GM23248 (cell line): ENCODE data around the gene ISL2. TPM values are rescaled to one million over a fixed set of nuclear protein-coding genes. Genes with fewer than 3 reads are reported as not detected.

Experiments
- DNase-seq: peaks from one replicate; pipeline ENCODE4 v3.0.0-alpha.2; 2015
- H2AFZ ChIP-seq: fragments of 200-600 bp; sonication (generic); 2 replicates; pipeline ENCODE4 v1.6.1; 2016; ENCODE audit warnings: antibody characterized with exemption
- H3F3A ChIP-seq: fragments of 200-600 bp; sonication (generic); 2 replicates; pipeline ENCODE4 v1.6.1; 2016; ENCODE audit warnings: mild to moderate bottlenecking, antibody characterized with exemption, mixed run types; ENCODE audit not compliant: insufficient read depth
- H3K27ac ChIP-seq: fragments of 200-600 bp; sonication (generic); 2 replicates; pipeline ENCODE4 v1.5.1; 2016; ENCODE audit warnings: mild to moderate bottlenecking
- H3K27me3 ChIP-seq: fragments of 200-600 bp; sonication (generic); replicated peaks from 2 replicates; pipeline ENCODE4 v1.6.1; 2016; ENCODE audit warnings: mild to moderate bottlenecking; ENCODE audit not compliant: insufficient read depth
- H3K36me3 ChIP-seq: fragments of 200-600 bp; sonication (generic); 2 replicates; pipeline ENCODE4 v1.6.1; 2016; ENCODE audit warnings: low read depth, mild to moderate bottlenecking
- H3K4me1 ChIP-seq: fragments of 200-600 bp; sonication (generic); 2 replicates; pipeline ENCODE4 v1.6.1; 2016; ENCODE audit warnings: mild to moderate bottlenecking; ENCODE audit not compliant: insufficient read depth
- H3K4me2 ChIP-seq: fragments of 200-600 bp; sonication (generic); one replicate; pipeline ENCODE4 v1.6.1; 2016; ENCODE audit warnings: mild to moderate bottlenecking; ENCODE audit not compliant: unreplicated experiment
- H3K4me3 ChIP-seq: fragments of 200-600 bp; sonication (generic); 2 replicates; pipeline ENCODE4 v1.5.1; 2016; ENCODE audit warnings: mild to moderate bottlenecking
- H3K79me2 ChIP-seq: fragments of 200-600 bp; sonication (generic); 2 replicates; pipeline ENCODE4 v1.6.1; 2016; ENCODE audit warnings: mild to moderate bottlenecking; ENCODE audit not compliant: insufficient read depth
- H3K9ac ChIP-seq: fragments of 200-600 bp; sonication (generic); 2 replicates; pipeline ENCODE4 v1.6.1; 2016; ENCODE audit warnings: mild to moderate bottlenecking
- H3K9me2 ChIP-seq: fragments of 200-600 bp; sonication (generic); 2 replicates; pipeline ENCODE4 v1.6.1; 2016; ENCODE audit warnings: mixed run types, mild to moderate bottlenecking, moderate library complexity; ENCODE audit not compliant: insufficient read depth
- H3K9me3 ChIP-seq: fragments of 200-600 bp; sonication (generic); one replicate; pipeline ENCODE4 v1.6.1; 2017; ENCODE audit warnings: low read depth
- H4K20me1 ChIP-seq: fragments of 200-600 bp; sonication (generic); 2 replicates; pipeline ENCODE4 v1.6.0; 2016; ENCODE audit not compliant: insufficient read depth
- EZH2 ChIP-seq: fragments of 200-600 bp; sonication (generic); IDR thresholded peaks from 2 replicates; pipeline ENCODE4 v1.6.1; 2018; ENCODE audit warnings: antibody characterized with exemption, mild to moderate bottlenecking; ENCODE audit not compliant: insufficient read depth, poor library complexity, severe bottlenecking
- EZH2phosphoT487 ChIP-seq: fragments of 200-600 bp; sonication (generic); IDR thresholded peaks from 2 replicates; pipeline ENCODE4 v1.6.1; 2018; ENCODE audit warnings: antibody characterized with exemption, moderate library complexity, mild to moderate bottlenecking, low read depth; ENCODE audit not compliant: insufficient read depth
- WGBS, 2 experiments: methylation state at CpG; one replicate each; pipeline ENCODE4 v1.1.6; 2015 to 2017; ENCODE audit warnings: low lambda C conversion rate in 2 of 2, low coverage in 1 of 2; ENCODE audit errors: missing lambda C conversion rate in 2 of 2; 5-methylcytosine and 5-hydroxymethylcytosine counted together
- in situ Hi-C: fragments of 300-500 bp; cut with MboI; formaldehyde crosslinking; loops from 2 replicates; pipeline ENCODE4 v1.15.0; 2020
- polyA plus RNA-seq: library from polyadenylated mRNA; unstranded; fragments of >200 nt; fragmentation: Nextera tagmentation; extraction: Ambion mirVana; gene quantifications from 2 replicates; pipeline ENCODE4 v1.2.1, GENCODE V29; 2016
- total RNA-seq: library from RNA; depleted of rRNA; stranded (reverse); fragments of >200 nt; shearing (Covaris generic); gene quantifications from 2 replicates; pipeline ENCODE4 v1.2.3, GENCODE V29; 2014

The ISL2 gene
- total and polyA plus RNA-seq, 2 experiments from 2014 or later = 0.98 to 2.2 TPM

DNA sequence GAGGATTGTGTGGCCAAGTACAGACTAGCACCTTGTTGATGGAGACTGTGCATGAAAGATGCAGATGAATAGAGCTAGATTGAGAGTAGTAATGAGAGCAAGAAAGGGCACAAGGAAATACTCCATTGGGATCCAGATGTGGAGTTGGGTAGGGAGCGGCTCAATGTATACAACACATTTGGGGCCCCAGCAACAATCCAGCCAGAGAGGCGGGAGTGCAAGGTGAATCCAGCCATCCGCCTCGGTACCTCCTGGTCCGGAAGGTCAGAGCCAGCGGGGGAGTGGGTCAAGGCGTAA lies 9.0 kb downstream of the ISL2 start:
- in situ Hi-C loops = no loop called here
- Histone ChIP-seq H3K27ac (no peak overlapping the region), H4K20me1 (no peaks in the 10 kb centered on the region), H3K27me3 (peaks cover 58% of the 10 kb centered on the region), H2AFZ (no peak overlapping the region), H3F3A (peaks cover 7% of the 10 kb centered on the region; the same call in 1 of the 2 replicates), H3K9me3 (no peaks in the 10 kb centered on the region), H3K4me1 (no peaks in the 10 kb centered on the region), H3K9ac (no peak overlapping the region), H3K36me3 (no peaks in the 10 kb centered on the region), H3K79me2 (no peaks in the 10 kb centered on the region), H3K4me3 (no peak overlapping the region; the same call in 1 of the 2 replicates), H3K4me2 (no peak overlapping the region), H3K9me2 (no peaks in the 10 kb centered on the region)
- 48 to 57% methylated on average over 7 of the region's 7 CpGs for WGBS, 2 experiments
- TF ChIP-seq EZH2 = no peak
- 0 out of 2 replicates have a peak, but pooled peaks have one; percentile 4 for TF ChIP-seq EZH2phosphoT487
- DNase-seq = no peak

GRCh38 chr15:76345880-76346668 lies 9.5 kb downstream of the ISL2 start:
- in situ Hi-C loops = no loop called here
- WGBS, 2 experiments = 9 to 10% methylated on average over 58 to 64 of the region's 65 CpGs
- no peaks in the 10 kb centered on the region for H4K20me1 ChIP-seq
- H3K4me2 ChIP-seq = peak overlapping the region; percentile 65
- H3K27me3 ChIP-seq = peaks cover 53% of the 10 kb centered on the region
- H3K36me3 ChIP-seq = no peaks in the 10 kb centered on the region
- peaks cover 7% of the 10 kb centered on the region; the same call in 1 of the 2 replicates for H3F3A ChIP-seq
- no peaks in the 10 kb centered on the region for H3K9me3 ChIP-seq
- H3K4me1 ChIP-seq = no peaks in the 10 kb centered on the region
- 0 out of 2 replicates have a peak overlapping the region, but pooled peaks have one; percentile 3 for H3K9ac ChIP-seq
- peak overlapping the region; percentile 63 for H2AFZ ChIP-seq
- no peak overlapping the region for H3K27ac ChIP-seq
- DNase-seq = peak; percentile 46
- no peaks in the 10 kb centered on the region for H3K9me2 ChIP-seq
- H3K79me2 ChIP-seq = no peaks in the 10 kb centered on the region
- peak; percentile 83 for TF ChIP-seq EZH2
- TF ChIP-seq EZH2phosphoT487 = no peak
- H3K4me3 ChIP-seq = peak overlapping the region; percentile 67

DNA sequence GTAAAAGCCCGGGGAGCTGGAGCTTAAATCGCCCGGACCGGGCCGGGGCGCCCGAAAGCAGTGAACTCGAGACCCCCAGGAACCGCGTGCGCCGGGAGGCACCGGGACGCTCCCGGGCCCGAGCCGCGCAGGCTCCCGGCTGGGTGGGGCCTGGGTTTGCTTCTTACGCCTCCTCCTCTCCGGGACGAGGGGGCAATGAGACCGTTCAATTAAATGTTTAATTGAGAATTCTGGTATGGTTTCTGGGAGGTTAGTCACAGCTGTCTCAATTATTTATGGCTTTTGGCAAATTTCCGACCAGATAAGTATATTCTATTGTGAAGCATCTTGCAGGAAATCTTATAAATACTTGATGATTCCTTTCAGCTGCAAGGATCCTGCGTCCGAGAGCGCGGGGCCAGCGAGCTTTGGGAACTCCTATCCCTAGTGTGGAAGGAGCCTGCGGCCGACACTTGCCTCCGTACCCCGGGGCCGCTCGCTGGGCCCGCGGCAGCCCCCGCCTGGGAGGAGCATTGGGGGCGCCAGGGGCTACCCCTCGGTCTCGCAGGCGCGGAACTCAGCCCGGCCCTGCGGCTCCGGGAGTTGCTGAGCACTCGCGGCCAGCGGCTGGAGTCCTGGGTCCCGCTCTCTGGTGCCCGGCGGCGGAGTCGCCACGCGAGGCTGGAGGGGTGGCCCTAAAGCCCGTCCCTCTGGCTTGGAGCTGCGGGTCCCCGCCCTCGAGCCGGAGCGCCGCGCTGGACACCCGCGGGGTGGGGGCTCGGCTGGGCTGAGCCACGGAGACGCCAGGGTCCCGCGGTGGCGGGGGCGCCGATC lies 10.3 kb downstream of the ISL2 start:
- 0 out of 2 replicates have a peak overlapping the region, but pooled peaks have one; percentile 3 for H3K9ac ChIP-seq
- WGBS, 2 experiments = 53 to 55% methylated on average over 65 to 74 of the region's 74 CpGs
- in situ Hi-C loops = no loop called here
- no peaks in the 10 kb centered on the region for H3K4me1 ChIP-seq
- no peak overlapping the region for H3K27ac ChIP-seq
- H2AFZ ChIP-seq = peak overlapping the region; percentile 63
- H3K9me3 ChIP-seq = no peaks in the 10 kb centered on the region
- H3K36me3 ChIP-seq = no peaks in the 10 kb centered on the region
- peak overlapping the region; percentile 65 for H3K4me2 ChIP-seq
- H3F3A ChIP-seq = peaks cover 7% of the 10 kb centered on the region; the same call in 1 of the 2 replicates
- H3K27me3 ChIP-seq = peaks cover 49% of the 10 kb centered on the region
- H4K20me1 ChIP-seq = no peaks in the 10 kb centered on the region
- no peaks in the 10 kb centered on the region for H3K9me2 ChIP-seq
- H3K79me2 ChIP-seq = no peaks in the 10 kb centered on the region
- H3K4me3 ChIP-seq = peak overlapping the region; percentile 67
- no peak for DNase-seq
- no peak for TF ChIP-seq EZH2phosphoT487
- peak; percentile 9 for TF ChIP-seq EZH2

DNA sequence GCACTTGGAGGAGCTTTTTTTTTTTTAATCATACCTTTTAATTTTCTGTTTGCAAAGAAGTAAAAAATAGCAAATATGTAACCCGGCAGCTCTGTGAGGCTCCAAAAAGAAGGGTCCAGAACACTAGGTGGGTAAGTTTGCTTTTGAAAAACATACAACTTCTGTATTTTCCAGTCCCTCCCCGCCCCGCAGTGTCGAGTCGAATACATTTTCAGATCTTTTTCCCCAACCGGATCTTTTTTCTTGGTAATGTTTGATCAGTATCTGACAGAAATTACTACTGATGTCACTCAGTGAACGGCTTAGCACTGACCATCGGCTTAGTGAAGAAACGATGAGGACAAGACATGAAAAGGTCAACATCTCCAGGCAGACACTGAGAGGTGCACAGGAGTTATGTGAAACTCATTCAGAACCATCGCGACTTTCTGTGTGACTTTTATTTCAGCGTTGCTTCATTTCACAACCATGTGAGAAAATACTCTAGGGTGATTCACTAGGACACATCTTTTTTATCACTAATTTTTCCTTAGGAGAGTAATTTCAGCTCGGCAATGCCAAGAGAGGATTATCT lies 11.0 kb downstream of the ISL2 start:
- Histone ChIP-seq H3K9me2 (no peaks in the 10 kb centered on the region), H3K4me2 (no peak overlapping the region), H3K27me3 (peaks cover 42% of the 10 kb centered on the region), H3K9ac (no peak overlapping the region), H2AFZ (no peak overlapping the region), H3K27ac (no peak overlapping the region), H4K20me1 (no peaks in the 10 kb centered on the region), H3K36me3 (no peaks in the 10 kb centered on the region), H3K4me3 (no peak overlapping the region), H3K79me2 (no peaks in the 10 kb centered on the region), H3K9me3 (no peaks in the 10 kb centered on the region), H3F3A (peaks cover 7% of the 10 kb centered on the region; the same call in 1 of the 2 replicates), H3K4me1 (no peaks in the 10 kb centered on the region)
- TF ChIP-seq EZH2phosphoT487 = no peak
- no peak for TF ChIP-seq EZH2
- 94 to 96% methylated on average over 13 of the region's 13 CpGs for WGBS, 2 experiments
- in situ Hi-C loops = no loop called here
- no peak for DNase-seq
